Testis (tissue), 3 donors: ENCODE measurements around the gene ENTPD1. TPM values are rescaled to one million over a fixed set of nuclear protein-coding genes. Genes with fewer than 3 reads are reported as not detected.

Experiments used
- DNase-seq: peaks from one replicate; pipeline ENCODE4 v3.0.0-alpha.2; 2019
- H3K27ac ChIP-seq, 2 donors: fragments of 200-600 bp; sonication (generic); one replicate each; pipeline ENCODE4 v1.5.1; 2019
- H3K27me3 ChIP-seq: fragments of 200-600 bp; sonication (generic); one replicate; pipeline ENCODE4 v1.5.1; 2019
- H3K36me3 ChIP-seq: fragments of 200-600 bp; sonication (generic); one replicate; pipeline ENCODE4 v1.5.1; 2017; ENCODE audit warnings: low read depth; ENCODE audit errors: missing control alignments
- H3K4me1 ChIP-seq: fragments of 200-600 bp; sonication (generic); one replicate; pipeline ENCODE4 v1.5.1; 2019
- H3K4me3 ChIP-seq, 2 donors: fragments of 200-600 bp; sonication (generic); one replicate each; pipeline ENCODE4 v1.5.1; 2017 to 2019
- H3K9me3 ChIP-seq: fragments of 200-600 bp; sonication (generic); one replicate; pipeline ENCODE4 v1.5.1; 2017
- CTCF ChIP-seq, 3 experiments: fragments of 450-650 bp in 2 of 3; fragments of 200-600 bp in 1 of 3; sonication (generic) in 1 of 3; IDR thresholded peaks; one replicate each; pipeline ENCODE4 v1.5.1; 2016 to 2019; ENCODE audit warnings: antibody characterized with exemption in 3 of 3, mild to moderate bottlenecking in 2 of 3, moderate library complexity in 1 of 3
- POLR2A ChIP-seq: fragments of 450-650 bp; IDR thresholded peaks from one replicate; pipeline ENCODE4 v1.6.1; 2017; ENCODE audit warnings: antibody characterized with exemption, mild to moderate bottlenecking, moderate library complexity
- WGBS, 2 donors: methylation state at CpG; one replicate each; pipeline ENCODE4 v1.1.5; 2018; 5-methylcytosine and 5-hydroxymethylcytosine counted together
- intact Hi-C: fragments of 100-400 bp; cut with DNase I; formaldehyde crosslinking; loops from one replicate; pipeline ENCODE4 v1.15.1; 2023; ENCODE audit warnings: low total_unique reads
- polyA plus RNA-seq: library from polyadenylated mRNA; stranded (reverse); fragments of 350-450 nt; fragmentation: Illumina TruSeq; extraction: RNeasy Lipid Tissue Mini Kit (QIAGEN cat#74804); gene quantifications from one replicate; pipeline ENCODE4 v1.2.3, GENCODE V29; 2014; ENCODE audit warnings: low read depth, low replicate concordance; ENCODE audit not compliant: insufficient read depth
- total RNA-seq, 2 donors: library from RNA; depleted of rRNA; stranded (reverse); fragments of >200 nt; gene quantifications; one replicate each; pipeline ENCODE4 v1.2.3, GENCODE V29; 2016

ENTPD1 gene
- total and polyA plus RNA-seq, 3 donors from 2014 or later: 9.8 to 12.7 (median 11.3) TPM

- no peaks in the 10 kb centered on the region for H3K9me3 ChIP-seq
- intact Hi-C loops: no loop called here
- no peak overlapping the region for H3K27ac ChIP-seq
- no peaks in the 10 kb centered on the region for H3K36me3 ChIP-seq
- WGBS, 2 donors: 87 to 100% methylated on average over 1 of the region's 1 CpG
- DNase-seq: no peak
- no peak overlapping the region for H3K4me3 ChIP-seq
- H3K27me3 ChIP-seq: no peaks in the 10 kb centered on the region
- peaks cover 7% of the 10 kb centered on the region for H3K4me1 ChIP-seq
- TF ChIP-seq CTCF (IDR thresholded peaks at IDR 0.05) (no peak), POLR2A (no peak)
Observed at GRCh38 chr10:95876756-95877155, 120.8 kb downstream of the ENTPD1 start.

- H3K4me3 ChIP-seq: no peak overlapping the region
- no peak for TF ChIP-seq POLR2A
- no peak for TF ChIP-seq CTCF (IDR thresholded peaks at IDR 0.05)
- intact Hi-C loops: no loop called here
Observed at GRCh38 chr10:95877881-95878280, 121.9 kb downstream of the ENTPD1 start.

GRCh38 chr10:95880704-95881103 lies 124.7 kb downstream of the ENTPD1 start:
- Histone ChIP-seq H3K9me3 (no peaks in the 10 kb centered on the region), H3K4me3 (no peak overlapping the region), H3K4me1 (peaks cover 7% of the 10 kb centered on the region), H3K27ac (peak overlapping the region; percentile 40 to 71), H3K27me3 (no peaks in the 10 kb centered on the region), H3K36me3 (no peaks in the 10 kb centered on the region)
- no peak for TF ChIP-seq POLR2A
- no peak for TF ChIP-seq CTCF (IDR thresholded peaks at IDR 0.05)
- DNase-seq: no peak
- WGBS, 2 donors: 50 to 53% methylated on average over 2 of the region's 2 CpGs
- intact Hi-C loops: no loop called here

More at GRCh38 chr10:95877881-95878280, 121.9 kb downstream of the ENTPD1 start:
- Histone ChIP-seq H3K27me3 (no peaks in the 10 kb centered on the region), H3K27ac (no peak overlapping the region), H3K9me3 (no peaks in the 10 kb centered on the region), H3K36me3 (no peaks in the 10 kb centered on the region), H3K4me1 (peaks cover 7% of the 10 kb centered on the region)
- no peak for DNase-seq

- DNase-seq: no peak
- Histone ChIP-seq H3K4me1 (peaks cover 7% of the 10 kb centered on the region), H3K36me3 (no peaks in the 10 kb centered on the region), H3K9me3 (no peaks in the 10 kb centered on the region), H3K27ac (peak overlapping the region; percentile 40 to 71), H3K27me3 (no peaks in the 10 kb centered on the region), H3K4me3 (no peak overlapping the region)
- intact Hi-C loops: no loop called here
- TF ChIP-seq POLR2A: no peak
- TF ChIP-seq CTCF (IDR thresholded peaks at IDR 0.05): no peak
Observed at GRCh38 chr10:95881316-95881715, 125.4 kb downstream of the ENTPD1 start.

GRCh38 chr10:95889830-95890229 lies 133.9 kb downstream of the ENTPD1 start:
- Histone ChIP-seq H3K4me1 (no peaks in the 10 kb centered on the region), H3K36me3 (no peaks in the 10 kb centered on the region), H3K27me3 (no peaks in the 10 kb centered on the region), H3K4me3 (no peak overlapping the region), H3K27ac (no peak overlapping the region), H3K9me3 (no peaks in the 10 kb centered on the region)
- WGBS, 2 donors: 58 to 74% methylated on average over 2 of the region's 2 CpGs
- TF ChIP-seq POLR2A: no peak
- TF ChIP-seq CTCF (IDR thresholded peaks at IDR 0.05): no peak
- DNase-seq: no peak
- intact Hi-C loops: no loop called here
